ENCODE data around the gene NPHP4. TPM values are rescaled to one million over a fixed set of nuclear protein-coding genes. Genes with fewer than 3 reads are reported as not detected.

Gene NPHP4
- total and polyA plus RNA-seq, 9 of the 15 experiments (the other 6 are each of a cell fraction or from before 2014, with no cell fraction given): 0.52 to 26.2 (median 6.7) TPM

DNA sequence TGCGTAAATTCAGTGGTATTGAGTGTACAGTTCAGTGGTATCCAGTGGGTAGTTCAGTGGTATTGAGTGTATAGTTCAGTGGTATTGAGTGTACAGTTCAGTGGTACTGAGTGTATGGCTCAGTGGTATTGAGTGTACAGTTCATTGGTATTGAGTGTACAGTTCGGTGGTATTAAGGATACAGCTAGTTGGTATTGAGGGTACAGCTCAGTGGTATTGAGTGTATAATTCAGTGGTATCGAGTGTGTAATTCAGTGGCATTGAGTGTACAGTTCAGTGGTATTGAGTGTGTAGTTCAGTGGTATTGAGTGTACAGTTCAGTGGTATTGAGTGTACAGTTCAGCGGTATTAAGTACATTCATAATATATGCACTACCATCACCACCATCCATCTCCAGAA, 30.0 kb upstream of the NPHP4 start (continued):
- TF ChIP-seq E2F8 (IDR thresholded peaks at IDR 0.05; ENCODE audit: low read depth, partially characterized antibody) (no peak), ZNF354B (CRISPR knock-in tag; IDR thresholded peaks at IDR 0.05) (no peak), ZNF589 (CRISPR knock-in tag; IDR thresholded peaks at IDR 0.05; ENCODE audit: low read depth) (no peak), TARDBP (IDR thresholded peaks at IDR 0.05) (no peak), ZNF609 (CRISPR knock-in tag; IDR thresholded peaks at IDR 0.05; ENCODE audit: borderline replicate concordance) (no peak), FOXA1 (IDR thresholded peaks at IDR 0.05; ENCODE audit: borderline replicate concordance) (no peak), ZNF586 (CRISPR knock-in tag; conservative IDR thresholded peaks at IDR 0.05) (no peak)
